Hematopoietic multipotent progenitor cell (in vitro differentiated cells): ENCODE measurements around the gene HMGB4. TPM values are rescaled to one million over a fixed set of nuclear protein-coding genes. Genes with fewer than 3 reads are reported as not detected.

Source experiments
- DNase-seq, 3 donors: peaks; one replicate each; pipeline ENCODE4 v3.0.0-alpha.2; 2011 to 2015; ENCODE audit warnings: low read depth in 2 of 3, low spot score in 2 of 3
- total RNA-seq: library from RNA; depleted of rRNA; stranded (reverse); fragments of >200 nt; gene quantifications from one replicate; pipeline ENCODE4 v1.2.3, GENCODE V29; 2012

Gene HMGB4
- total RNA-seq, 1 donor, result not detected

GRCh38 chr1:33846861-33847260 lies 17.0 kb upstream of the HMGB4 start:
- no peak for DNase-seq

- no peak for DNase-seq
These were observed 15.5 kb upstream of the HMGB4 start for GRCh38 chr1:33848205-33848937.

DNA sequence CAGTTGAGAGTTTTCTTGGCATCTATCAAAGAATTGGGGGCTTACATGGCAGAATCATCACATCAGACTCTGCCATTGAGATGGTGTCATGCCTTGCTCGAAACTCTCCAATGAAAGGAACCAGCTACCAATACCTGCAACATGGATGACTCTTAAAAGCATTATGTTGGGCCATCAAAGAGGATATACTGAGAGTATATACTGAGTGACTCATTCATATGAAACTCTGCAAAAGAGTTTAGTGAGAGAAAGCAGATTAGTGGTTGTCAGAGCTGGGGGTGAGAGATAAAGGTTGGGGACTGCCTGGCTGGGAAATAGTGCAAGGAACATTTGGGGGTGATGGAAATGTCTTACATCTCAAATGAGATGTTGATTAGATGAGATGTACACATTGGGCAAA lies 14.7 kb upstream of the HMGB4 start:
- no peak for DNase-seq

DNA sequence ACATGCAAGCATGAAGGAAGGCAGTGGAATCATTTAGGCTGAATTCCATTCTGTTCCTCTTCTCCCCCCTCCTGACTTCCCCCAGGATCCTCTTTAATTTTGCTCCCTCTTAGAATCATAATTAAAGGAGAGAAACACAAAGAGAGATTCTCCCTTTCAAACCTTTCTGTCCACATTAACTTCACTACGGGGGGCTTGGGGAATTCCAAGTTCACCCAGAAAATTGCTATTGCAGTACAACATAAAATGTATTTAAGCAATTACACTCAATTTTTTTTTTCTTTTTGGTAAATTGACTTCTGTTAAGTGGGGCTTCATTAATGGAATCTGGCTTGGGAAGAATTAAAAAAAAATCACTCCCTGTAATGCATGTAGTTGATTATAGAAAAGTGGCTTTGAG lies 13.4 kb upstream of the HMGB4 start:
- no peak for DNase-seq

GRCh38 chr1:33852711-33853110 lies 11.2 kb upstream of the HMGB4 start:
- DNase-seq, result no peak

- no peak for DNase-seq
These were observed 10.4 kb upstream of the HMGB4 start for GRCh38 chr1:33853431-33853830.

DNA sequence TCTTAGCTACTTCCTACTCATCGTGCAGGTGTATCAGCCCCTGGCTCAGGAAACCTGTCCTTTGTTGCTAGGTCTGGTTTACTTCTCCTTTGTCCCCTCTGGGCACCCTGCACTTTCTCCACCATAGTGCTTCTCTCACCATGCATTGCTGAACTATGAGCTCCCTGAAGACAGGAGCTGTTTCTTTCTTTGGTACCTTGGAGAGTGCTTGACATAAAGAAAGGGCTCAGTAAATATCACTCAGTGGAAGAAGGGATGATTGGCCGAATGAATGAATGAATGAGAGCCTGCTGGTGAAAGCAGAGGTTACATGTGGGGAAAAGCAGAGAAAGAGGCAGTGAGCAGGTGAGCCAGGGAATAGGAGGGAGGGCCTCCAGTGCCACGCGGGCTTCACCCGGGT lies 9.8 kb upstream of the HMGB4 start:
- DNase-seq, result no peak

DNA sequence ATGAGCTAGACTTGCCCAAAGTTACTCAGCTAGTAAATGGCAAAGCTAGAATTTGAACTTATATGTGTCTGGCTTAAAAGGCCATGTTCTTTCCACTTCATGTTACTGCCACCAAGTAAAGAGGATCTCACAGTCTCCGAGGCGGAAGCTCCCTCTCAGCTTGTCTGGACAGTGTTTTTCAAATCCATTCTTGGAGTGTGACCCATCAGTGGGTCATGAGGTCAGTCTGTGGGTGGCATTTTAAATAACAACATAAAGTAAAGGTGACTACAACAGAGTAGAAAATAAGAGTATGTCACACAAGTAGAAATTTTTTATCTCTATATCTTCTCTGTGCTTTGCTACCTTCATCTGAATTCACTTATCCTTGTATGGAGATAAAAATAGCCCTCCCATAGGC lies 3.2 kb upstream of the HMGB4 start:
- no peak for DNase-seq

- DNase-seq, result no peak
These were observed 846 bp downstream of the HMGB4 start for GRCh38 chr1:33864460-33865389.

- DNase-seq, result no peak
These were observed 2.4 kb downstream of the HMGB4 start for GRCh38 chr1:33866281-33866680.

DNA sequence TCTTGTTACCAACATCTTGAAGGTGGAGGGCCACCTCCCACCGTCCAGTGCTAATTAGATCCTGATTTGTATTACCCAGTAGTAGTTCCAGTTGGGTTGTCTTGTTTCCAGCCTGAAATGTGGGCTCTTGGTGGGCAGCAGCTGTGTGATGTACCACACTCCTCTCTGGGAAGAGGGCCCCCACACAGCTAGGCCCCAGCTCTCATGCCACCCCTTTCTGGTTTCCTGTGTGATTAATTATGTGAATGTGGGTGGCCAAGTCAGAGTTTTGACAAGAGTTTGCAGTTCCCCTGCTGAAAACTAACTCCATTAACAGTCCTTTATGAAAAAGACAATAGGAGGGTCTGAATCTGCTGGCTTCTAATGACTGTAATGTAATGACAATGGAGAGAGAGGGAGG lies 3.8 kb downstream of the HMGB4 start:
- no peak for DNase-seq

- DNase-seq, result no peak
These were observed 8.4 kb downstream of the HMGB4 start for GRCh38 chr1:33872275-33872674.

- DNase-seq, result no peak
These were observed 8.8 kb downstream of the HMGB4 start for GRCh38 chr1:33872683-33873082.

GRCh38 chr1:33874636-33875035 lies 10.8 kb downstream of the HMGB4 start:
- DNase-seq, result no peak

DNA sequence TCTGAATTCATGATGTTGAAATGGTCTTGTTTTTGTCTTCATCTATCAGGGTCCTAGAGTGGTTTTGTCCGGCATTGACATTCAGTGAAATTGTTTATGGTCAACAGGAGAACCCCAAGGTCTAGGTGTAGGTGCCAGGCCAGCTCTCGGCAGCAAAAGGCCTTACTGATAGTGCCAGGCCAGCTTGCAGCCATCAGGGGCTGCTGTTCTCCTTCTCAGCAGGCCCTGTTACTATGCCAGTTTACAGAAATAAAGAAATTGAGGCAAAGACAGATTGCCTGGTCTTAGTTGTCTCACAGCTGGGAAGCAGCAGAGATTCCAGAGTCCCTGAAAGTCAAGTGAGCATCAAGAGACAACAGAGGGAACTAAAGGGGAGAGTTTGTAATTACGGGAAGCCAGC lies 12.0 kb downstream of the HMGB4 start:
- no peak for DNase-seq

DNA sequence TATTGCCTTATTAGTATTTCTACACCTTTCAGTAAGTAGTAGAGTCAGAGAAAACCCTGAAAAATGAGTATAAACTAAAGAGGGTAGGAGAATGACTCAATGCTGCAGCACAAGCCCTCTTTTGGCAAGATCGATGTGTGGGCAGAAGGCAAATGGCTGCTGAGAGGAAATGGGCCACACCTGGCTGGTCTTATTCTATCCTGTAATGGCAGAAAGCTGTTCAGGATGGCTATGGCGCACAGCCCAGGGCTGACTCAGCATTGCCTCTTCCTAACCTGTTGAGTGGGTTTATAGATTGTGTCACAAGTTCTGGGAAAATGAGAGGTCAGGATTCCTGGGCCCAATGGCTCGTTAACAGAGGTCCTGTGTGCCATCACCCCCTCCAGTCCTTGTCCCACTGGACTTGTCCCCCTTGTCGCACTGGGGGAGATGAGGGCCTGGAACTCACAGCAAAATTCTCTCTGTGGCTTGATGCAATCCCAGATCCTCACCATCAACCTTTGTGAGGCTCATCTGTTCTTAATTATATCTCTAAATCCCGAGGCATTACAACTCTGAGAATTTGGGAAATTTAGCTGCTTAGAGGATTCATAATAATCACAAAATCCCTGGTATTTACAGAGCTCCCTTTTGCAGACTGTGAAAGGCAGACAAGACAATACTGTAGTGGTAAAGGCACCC lies 13.2 kb downstream of the HMGB4 start:
- DNase-seq, result no peak

DNA sequence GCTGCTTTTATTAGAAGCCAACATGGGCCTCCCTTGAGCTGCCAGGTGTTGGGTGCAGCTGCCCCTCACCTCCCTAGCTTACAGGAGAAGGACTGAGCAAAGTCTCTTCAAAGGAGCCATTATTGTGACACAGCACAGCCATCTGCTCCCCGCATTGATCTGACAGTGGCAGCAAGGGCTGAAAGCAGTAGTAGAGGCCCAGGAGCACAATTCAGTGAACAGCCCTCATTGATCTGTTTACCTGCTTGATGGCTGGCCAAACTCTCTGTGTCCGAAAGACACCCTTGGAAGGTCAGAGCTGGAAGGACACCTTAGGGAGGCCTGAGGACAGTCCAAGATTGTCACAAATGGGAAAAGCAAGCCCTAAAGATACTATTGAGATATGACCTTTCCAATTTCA lies 14.5 kb downstream of the HMGB4 start:
- DNase-seq, result no peak

GRCh38 chr1:33880305-33880704 lies 16.4 kb downstream of the HMGB4 start:
- DNase-seq, result no peak

GRCh38 chr1:33886496-33886895 lies 22.6 kb downstream of the HMGB4 start:
- no peak for DNase-seq

DNA sequence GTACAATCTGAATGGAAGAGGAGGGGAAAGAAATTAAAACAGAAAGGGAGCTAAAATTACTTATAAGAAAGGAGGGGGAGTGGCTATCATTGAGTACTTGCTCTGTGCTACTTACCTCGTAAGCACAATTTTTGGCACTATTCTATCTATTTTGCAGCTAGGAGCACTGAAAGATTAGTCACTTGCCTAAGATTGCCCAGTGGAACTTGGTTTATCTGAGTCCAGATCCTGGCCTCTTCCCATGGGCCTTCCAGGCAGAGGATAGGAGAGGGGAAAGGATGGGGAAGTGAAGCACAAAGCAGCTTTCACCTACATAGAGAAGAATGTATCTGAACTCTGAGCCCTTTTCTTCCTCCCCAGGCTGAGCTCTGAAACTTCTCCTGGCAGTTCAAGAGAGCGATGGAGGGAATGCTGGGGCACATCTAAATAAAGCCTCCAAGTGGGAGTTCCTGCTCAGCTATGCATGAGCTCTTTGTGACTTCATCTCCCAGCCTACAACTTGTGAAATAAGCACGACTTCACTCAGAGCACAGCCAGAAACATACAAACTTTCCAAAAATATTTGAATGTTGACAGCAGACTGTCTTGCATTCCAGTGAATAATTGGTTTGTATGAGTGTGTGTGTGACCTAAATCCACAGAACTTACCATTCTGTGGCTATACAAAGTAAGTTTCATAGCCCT lies 29.4 kb downstream of the HMGB4 start:
- DNase-seq, result no peak

DNA sequence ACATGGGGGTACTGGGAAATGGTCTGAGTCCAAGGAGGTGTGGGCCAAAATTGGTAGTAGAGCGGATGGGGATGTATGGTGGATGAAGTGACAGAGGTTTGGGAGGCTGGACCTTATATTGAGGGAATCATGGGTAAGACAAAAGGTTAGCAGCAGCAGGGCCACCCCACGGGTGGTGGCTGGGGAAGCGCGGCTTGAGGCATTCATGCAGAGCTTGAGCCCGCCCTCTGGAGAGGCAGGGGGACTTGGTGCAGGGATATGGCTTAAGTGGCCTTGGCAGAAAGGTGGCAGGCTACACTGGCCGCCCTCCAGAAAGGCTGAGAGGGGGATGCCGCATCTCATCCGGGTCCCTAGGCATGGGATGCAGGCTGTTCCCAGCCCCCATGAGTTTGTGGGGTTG lies 31.5 kb downstream of the HMGB4 start:
- DNase-seq, result no peak
